Activated gamma-delta T cell treated with Interleukin-2 at 50 U/mL for 16 hours (primary cell): Measurements from ENCODE around the gene MRPS14.

ENCODE experiments used
- DNase-seq: peaks from one replicate; pipeline ENCODE4 v3.0.0-alpha.2; 2020

The MRPS14 gene

DNA sequence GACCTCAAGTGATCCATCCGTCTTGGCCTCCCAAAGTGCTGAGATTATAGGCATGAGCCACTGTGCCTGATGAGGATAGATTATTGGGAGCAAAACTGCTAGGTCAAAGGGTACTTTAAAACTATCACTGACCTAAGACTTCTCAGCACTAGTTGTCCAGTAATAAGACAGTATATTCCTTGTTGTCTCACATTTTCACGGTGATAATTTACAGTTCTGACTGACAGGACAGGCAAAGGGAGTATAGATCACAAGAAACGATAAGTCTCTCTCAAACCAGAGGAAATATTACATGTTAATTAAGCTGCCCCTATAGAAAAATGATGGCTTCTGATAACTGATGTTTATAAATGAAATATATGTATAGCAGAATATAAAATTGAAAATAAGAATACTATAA, 3.7 kb downstream of the MRPS14 start:
- DNase-seq: no peak

DNA sequence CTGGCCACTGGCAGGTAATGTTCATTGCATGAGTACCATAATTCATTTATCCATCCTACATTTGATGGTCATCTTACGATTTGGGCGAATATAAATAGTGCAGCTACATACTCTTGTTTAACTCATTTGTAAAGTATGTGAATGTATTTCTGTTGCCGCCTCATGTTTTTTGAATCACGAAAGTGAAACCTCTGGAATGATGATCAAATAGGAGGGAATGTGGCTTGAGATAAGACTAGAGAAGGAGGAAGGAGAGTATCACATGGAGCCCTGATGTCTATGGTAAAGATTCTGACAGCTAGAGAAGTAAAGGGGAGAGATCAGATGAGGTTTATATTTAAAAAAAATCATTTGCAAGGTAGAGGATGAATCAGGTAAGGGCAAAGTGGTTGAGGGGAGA, 8.0 kb downstream of the MRPS14 start:
- DNase-seq: no peak

DNA sequence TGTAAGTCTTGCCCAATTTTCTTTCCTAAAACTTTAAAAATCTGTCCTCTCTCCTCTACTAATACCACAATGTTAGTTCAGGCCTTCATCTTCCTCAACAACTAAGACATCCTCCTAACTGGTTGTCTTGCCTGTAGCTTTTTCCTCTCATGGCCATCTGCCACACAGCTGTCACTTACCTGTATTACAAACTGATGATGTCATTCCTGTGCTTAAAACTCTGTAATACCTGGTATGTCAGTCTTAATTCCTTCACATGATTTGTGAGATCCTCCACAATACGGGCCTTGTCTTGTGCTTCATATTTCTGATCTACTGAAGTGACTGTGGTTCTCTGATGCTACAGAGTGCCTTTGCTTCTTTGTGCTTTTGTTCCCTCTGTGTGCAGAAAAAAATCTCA, 9.8 kb downstream of the MRPS14 start:
- no peak for DNase-seq

DNA sequence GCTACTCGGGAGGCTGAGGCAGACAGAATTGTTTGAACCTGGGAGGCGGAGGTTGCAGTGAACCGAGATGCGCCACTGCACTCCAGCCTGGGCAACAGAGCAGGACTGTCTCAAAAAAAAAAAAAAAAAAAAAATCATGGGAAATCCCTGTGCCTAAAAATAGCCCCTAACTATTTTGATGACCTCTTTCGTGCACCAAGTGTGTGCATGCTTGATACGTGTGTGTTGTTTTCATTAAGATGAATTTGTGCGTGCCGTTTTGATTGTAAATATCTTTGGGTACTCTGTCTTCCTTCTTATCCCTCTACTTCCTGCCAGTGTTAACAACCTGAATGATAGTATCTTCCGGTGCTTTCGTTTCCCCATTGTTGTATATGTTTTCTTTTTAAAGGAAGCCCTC, 13.7 kb downstream of the MRPS14 start:
- DNase-seq: no peak

DNA sequence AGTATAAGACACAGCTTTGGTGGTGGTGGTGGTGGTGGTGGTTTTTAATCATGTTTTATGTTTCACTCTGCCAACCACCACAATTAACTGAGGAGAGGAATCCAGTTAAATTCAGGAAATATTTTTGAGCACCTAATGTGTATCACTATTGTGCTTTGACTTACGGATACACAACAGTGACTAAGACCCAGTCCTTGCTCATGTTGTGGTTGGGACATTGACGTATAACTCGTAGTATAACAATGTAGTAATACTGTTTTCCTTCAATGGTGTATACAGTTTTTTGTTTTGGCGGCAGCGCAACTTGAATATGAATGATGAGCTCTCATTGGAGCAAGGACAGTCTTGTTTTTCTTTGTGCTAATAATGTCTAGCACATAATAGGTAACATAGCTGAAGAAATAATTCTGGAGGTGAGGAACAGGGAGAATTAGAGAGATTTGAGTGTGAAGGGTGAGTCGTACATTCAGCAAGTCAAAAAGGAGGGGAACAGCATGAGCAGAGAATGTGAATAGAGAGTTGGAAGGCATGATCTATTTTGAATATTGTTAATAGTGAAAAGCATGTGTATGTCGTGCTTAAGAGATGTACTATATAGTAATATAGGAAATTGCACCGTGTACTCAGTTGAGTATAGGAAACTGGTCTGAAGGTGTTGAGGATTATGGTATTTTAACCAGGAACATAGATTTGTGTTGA, 18.0 kb downstream of the MRPS14 start:
- DNase-seq: no peak

DNA sequence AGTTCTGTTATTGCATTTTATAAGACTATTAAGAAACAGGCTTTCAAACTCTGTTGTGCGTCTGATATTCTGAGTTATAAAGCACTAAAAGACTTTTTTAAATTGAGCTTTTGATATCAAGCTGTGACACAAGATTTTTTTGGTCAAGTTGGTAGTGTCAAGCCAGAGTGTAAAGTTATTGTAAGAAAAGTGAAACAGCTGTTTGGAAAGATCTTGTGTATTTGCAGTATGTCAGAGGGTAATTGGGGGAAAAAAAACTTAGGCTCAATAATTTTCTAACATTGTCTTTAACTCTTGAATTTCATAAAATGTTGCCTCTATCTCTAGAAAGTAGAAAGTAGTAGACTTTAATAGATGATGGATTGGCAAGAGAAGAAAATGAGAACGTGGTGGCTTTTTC, 19.7 kb downstream of the MRPS14 start:
- DNase-seq: no peak

DNA sequence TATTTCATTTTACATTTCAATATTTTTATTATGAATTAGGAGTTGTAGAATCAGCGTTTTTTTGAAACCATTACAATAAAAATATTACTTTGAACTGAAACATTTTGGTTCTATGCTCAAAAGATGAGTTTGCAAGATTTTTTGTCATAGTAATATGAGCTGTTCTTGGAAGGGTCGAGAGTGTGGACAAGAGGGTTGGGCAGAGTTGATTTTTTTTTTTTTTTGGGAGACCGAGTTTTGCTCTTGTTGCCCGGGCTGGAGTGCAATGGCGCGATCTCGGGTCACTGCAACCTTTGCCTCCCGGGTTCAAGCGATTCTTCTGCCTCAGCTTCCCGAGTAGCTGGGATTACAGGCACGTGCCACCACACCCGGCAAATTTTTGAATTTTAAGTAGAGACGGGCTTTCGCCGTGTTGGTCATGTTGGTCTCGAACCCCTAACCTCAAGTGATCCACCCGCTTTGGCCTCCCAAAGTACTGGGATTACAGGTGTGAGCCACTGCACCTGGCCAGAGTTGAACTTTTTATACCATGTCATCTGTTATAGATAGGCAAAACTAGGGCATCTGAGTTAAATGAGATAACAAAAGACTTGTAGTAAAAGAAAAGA, 20.2 kb downstream of the MRPS14 start:
- no peak for DNase-seq

DNA sequence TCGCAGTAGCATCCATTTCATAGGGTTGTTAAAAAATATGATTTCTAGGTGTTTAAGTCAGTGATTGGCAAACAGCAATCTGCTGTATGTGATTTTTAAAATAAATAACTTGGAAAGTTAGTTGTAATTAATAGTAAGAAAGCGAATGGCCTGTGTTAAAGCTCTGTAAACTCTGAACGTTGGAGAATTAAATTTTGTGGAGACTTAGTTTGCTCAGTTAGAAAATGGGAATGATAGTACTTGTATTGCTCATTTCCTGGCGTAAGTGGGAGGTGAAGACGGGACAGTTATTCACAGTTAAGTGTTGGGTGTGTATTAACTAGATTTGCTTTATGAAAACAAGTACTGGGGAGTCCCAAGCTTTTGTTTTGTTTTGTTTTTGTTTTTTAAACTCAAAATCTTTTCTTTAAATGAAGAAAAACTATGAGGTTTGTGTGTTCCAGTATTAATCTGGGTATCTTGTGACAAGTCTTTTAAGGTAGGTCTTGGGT, 22.5 kb downstream of the MRPS14 start:
- DNase-seq: no peak

DNA sequence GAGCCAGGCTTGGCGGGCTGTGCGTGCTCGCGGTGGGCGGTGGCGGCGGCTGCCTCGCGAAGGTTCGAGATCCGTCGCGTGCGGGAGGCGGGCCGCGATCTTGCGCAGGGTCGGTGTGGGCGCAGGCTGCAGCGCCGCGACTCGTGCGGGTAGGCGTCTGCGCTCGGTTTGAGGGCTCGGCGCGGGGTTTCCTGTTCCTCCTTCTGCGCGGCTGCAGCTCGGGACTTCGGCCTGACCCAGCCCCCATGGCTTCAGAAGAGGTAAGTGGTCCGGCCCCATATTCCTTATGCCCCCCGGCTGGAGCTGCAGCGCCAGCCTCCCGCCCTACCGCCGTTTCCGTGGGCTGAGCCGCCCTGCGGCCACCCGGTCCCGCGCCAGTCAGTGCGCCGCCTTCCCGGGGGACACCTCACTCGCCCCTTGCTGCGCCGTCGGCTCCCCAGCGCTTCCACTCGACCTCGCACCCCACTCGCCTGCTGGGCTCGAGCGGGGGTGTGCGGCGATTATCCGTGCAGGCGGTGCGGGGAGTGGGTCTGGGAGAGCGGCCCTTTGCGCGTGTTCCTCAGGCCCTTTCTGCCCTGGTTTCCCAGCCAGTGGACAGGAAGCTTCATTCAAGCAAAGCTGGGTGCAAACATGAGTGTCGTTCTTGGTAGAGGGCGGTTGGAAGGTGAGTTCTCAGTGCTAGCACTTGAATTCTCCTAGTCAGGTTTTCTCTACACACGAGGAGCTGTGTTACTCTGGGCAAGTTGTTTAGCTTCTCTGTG, 23.1 kb downstream of the MRPS14 start, which contains the start of gene CACYBP:
TSS of gene CACYBP (plus strand) at position 12 of the 761 bp plus-strand sequence. CDS start at position 246, 234 bp downstream.
- DNase-seq: peak; percentile 42

DNA sequence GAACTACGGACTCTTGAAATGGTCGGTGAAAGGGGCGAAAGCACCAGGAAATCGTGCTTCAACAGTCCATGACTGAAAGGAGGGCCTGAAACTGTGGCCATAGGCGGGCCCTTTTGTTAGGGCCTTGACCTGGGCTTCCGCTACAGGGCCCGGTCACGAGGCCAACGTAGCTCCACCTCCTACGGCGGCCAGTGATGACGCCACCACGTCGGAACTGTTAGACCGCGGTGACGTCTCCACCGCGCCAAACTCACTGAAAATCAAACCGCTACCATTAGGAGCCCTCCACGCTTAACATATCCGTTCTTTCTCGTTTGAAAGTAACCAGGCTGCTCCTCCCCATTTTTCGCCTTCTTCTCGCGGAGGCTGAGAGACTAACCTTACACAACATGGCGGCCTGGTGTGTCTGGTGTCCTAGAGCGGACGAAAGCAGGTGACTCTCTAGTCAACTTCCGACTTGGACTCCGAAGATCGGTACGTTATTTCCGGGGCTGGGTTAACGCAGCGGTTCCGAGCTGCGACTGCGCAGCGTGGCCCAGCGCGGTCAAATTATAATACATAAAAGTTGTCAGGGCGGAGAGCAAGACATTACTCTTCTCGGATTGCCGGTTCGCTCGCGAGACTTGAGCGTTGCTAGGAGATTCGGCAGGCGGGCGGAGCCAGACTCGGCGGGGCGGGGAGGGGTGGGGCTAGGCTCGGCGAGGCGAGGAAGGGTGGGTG, 23.8 kb downstream of the MRPS14 start:
- DNase-seq: peak; percentile 96

DNA sequence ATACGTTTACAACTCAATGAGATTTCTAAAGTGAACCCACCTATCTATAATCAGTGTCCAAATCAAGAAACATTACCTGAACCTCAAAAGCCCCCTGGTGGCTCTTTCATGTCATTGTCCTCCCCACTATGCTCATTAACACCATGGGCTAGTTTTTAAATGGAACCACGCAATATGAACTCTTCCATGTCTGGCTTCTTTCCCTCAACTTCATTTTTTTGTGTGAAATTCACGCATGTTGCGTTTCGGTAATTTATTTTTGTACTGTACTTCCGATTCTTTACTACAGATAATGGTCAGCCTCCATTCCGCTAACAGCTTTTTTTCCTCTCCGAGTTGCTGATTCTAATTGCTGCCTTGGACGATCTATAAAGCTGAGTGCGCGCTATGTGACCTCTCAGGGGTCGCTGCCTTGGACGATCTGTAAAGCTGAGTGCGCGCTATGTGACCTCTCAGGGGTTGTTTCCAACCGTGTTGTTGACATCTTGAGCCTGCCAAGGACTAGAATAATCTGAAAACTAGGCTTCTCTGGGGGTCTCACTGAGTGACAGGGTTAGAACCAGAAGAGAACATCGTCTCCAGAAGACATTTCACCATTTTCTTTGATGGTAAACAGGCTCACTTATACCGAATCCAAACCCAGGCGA, 24.5 kb downstream of the MRPS14 start:
- DNase-seq: peak; percentile 44

DNA sequence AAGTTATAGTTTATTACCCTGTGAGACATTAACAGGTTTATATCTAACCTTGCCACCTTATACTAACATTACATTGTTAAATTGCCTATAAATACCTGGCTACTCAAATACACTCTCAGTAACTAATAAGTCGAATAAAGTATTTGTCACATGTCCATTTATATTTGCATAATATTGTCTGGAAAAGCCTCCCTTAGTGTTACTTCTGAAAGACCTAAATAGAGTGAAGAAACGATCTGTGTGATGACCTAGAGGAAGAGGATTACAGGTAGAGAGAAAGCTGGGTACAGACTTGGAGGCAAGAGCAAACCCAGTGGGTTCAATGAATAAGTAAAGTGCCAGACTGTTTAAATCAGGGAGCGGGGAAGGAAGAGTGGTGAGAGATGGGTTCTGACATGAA, 26.2 kb downstream of the MRPS14 start:
- no peak for DNase-seq

DNA sequence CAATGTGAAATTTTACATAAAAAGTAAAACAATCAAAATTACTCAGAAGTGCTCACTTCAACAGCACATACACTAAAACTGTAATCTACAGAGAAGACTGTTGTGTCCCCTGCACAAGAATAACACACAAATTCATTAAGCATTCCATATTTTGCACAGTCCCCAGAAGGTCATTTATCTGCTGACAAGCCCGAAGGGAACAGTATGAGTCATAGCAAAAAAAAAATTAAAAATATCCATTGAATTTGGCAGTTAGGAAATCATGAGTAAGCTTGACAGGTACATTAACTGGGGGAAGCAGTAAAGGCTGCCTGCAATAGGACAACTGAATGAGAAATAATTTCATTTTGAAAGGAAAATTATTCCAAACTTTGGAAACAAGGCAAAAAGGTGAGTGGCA, 26.7 kb downstream of the MRPS14 start:
- DNase-seq: no peak

DNA sequence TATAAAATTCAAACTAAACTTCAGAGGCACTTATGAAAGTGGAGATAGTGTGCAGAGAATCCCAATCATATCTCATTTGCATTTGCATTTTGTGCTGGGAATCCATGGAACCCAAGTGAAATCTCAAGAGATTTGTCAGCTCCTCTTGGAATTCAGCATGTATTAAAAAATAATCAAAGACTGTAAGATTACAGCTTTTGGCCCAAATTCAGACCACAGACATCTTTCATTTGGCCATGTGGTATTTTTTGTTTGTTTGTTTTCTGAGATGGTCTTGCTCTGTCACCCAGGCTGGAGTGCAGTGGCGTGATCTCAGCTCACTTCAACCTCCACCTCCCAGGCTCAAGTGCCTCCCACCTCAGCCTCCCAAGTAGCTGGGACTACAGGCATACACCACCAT, 27.3 kb downstream of the MRPS14 start:
- no peak for DNase-seq

DNA sequence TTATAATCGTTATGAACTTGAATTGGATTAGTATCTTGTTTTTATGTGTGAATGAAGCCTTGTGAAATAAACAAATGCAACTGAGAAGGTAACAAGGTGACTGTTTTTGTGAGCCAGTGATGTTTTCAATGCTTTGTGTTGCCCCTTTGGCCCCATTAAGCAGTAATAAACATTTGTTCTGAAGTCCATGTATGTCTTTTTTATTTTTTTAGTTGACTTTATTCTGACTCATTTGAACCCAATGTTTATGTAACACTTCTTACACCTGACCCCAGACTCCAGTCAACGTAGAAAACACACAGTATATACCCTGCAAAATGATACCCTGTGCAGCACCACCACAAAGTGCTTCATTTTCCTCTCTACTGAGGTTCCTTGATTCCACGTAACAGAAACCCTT, 28.1 kb downstream of the MRPS14 start:
- DNase-seq: no peak

DNA sequence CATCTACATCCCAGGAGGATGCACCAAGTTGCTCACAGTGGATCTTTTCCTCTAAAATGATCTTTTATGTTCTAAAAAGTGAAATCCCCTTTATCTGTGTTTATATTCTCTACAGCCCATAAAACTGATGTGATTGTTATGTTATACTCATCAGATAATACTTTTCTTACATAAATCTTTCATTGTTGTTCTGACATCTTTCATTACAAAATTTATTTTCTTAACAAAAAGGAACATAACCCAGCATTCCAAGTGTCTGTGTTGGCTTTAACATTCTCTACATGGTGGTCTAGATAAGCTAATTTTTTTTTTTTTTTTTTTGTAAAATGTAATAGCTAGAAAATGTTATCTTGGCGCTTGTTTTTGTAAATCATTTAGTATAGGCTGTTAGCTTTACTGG, 31.8 kb downstream of the MRPS14 start:
- DNase-seq: no peak

DNA sequence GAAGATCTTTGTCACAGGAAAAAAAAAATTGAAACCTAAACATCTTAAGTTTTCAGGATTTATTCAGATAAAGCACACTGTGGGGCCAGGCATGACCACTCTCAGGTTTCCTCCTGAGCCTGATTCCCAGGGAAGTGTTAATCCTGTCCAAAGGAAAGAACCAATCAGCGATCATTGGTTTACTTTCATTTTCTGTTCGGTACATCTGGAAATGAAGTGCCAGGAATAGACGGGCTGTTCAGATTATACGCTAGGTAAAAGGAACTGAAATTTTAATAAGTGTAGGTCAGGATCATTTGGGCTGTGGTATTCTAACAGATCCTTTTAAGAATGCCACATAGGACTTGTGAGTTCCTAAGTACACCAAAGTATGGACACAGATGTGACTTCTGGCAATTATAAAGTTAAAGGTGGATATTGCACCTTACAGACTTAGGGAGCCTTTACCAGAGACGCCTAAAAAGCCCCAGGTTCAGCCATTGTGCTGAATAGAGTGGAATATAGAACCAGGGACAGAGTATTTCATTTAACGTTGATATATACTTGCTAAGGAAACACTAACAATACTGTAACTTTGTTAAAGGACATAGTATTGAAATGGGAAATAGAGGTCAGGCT, 32.7 kb downstream of the MRPS14 start:
- DNase-seq: no peak

DNA sequence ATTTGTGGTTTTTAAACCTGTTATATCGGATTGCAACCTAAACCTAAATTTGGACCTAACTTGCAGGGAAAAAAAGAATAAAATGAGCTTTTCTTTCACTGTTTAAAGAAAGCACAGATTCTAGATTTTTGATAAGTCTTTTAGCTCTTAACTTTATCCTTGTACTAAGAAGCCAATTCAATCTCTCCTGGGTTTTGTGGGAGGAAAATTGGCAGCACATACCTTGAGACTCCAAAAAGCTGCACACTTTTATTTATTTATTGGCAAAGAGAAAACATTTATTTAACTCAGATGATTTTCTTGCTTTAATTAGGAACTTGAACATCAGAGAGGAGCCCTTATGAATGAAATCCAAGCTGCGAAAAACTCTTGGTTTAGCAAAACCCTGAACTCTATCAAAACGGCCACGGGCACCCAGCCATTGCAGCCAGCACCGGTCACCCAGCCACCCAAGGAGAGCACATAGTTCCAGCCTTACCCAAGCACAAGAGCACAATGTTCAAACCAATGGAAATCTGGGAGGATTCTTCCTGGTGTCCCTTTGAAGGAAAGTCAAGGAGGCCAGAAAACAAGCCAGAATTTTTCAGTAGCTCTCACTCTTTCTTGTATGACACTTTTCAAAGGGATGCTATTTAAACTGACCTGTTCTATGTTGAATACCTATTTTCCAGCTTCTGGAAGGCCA, 33.5 kb downstream of the MRPS14 start:
- DNase-seq: no peak

DNA sequence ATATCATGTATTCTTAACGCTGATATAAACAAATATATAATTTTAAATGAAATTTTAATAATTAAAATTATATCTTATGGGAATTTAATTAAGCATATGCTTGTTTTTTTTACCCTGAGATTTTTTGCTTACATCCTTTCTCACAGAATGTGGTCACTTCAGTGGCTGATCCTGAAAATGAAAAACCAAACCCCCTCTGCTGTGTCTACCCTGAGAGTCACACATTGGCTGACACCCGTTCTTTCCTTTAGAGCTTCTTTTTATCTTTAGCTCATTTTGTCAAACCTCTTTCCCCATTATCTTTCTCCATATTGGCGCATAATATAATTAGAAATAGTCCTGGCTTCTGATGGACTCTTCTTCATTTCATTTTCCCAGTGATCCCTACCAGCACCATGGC, 34.2 kb downstream of the MRPS14 start:
- DNase-seq: no peak

DNA sequence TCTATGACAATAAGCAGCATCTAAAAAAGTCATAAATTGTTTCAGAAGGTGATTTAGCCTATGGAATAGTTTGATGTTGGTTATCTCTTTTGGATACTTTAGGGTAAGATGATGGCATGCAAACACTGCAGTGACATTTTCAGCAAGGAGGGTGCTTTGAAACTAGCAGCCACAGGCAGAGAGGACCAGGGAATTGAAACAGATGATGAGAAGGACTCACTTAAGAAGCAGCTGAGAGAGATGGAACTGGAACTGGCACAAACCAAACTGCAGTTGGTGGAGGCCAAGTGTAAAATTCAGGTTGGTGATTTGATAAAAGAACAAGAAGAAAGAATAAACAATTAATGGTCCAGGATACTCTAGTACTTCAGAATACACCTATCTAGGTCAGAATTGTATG, 34.7 kb downstream of the MRPS14 start:
- DNase-seq: no peak

DNA sequence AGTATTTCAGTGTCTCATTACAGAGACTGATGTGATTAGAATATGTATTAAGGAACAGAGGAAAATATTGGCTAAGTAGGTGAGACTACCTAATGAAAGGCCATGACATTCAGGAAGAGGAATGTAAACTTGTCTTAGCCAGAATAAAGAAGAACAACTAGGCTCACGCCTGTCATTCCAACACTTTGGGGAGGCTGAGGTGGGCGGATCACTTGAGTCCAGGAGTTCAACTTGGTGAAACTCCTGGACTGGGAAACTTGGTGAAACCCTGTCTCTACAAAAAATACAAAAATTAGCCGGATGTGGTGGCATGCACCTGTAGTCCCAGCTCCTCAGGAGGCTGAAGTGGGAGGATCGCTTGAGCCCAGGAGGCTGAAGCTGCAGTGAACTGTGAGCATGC, 38.3 kb downstream of the MRPS14 start:
- no peak for DNase-seq
